ENCODE data around the gene RNU5D-1. TPM values are rescaled to one million over a fixed set of nuclear protein-coding genes. Genes with fewer than 3 reads are reported as not detected.
"Not testable (repeated sequence)": the region's sequence is repeated elsewhere in the genome, so short reads cannot be mapped to it uniquely, and the experiment has no call there.

RNU5D-1 gene
- polyA plus RNA-seq (2013, experiment 1 of 2): 2,527 TPM
- polyA plus RNA-seq (2013, experiment 2 of 2): 4,680 TPM

DNA sequence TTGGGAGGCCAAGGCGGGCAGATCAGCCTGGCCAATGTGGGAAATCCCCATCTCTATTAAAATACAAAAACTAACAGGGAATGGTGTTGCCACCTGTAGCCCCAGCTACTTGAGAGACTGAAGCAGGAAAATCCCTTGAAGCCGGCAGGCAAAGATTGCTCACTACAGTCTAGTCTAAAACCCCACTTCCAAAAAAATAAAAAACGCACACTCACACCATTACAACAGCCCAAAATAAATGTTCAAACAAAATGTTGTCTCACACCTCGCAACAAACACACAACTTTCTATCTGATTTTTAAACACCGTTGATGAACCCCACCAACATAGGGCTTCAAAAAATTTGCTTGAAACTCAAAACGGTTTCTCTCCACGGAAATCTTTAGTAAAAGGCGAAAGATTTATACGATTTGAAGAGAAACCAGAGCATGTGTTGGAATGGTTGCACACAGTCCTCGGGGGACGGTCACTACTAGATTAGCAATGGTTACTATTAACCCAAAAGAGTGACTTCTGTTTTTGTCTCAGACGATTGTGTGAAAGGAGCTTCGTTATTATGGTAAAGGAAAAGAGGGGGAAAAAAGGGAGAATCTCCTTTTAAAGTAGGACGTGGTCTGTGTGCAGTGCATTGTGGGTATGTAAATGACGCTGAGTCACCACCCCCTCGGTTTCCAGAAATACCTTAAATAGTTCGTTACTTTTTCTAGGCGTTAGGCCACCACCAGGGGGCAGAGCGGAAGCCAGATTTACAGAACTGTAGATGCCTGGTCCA is at the start of gene RNU5D-1:
Gene RNU5D-1 (minus strand): TSS at position 430 of the 772 bp plus-strand sequence.
- Histone ChIP-seq H3K4me1 (ENCODE audit: control insufficient read depth, insufficient read depth, low read length, poor library complexity, severe bottlenecking) (no peaks in the 10 kb centered on the region), H3K27ac (ENCODE audit: low read depth, low read length, severe bottlenecking) (peak within 1 kb of the TSS; percentile 97), H3K4me3 (ENCODE audit: extremely low read depth, insufficient read depth, low read length, poor library complexity, severe bottlenecking) (no peak within 1 kb of the TSS), H3K9me3 (ENCODE audit: control insufficient read depth, low read length) (no peaks in the 10 kb centered on the region), H3K36me3 (ENCODE audit: control insufficient read depth, insufficient read depth, low read length) (no peaks in the 10 kb centered on the region)
- 21 to 29% methylated on average over 10 to 14 of the region's 19 CpGs for WGBS, 2 experiments (ENCODE audit: insufficient coverage in 2 of 2)

DNA sequence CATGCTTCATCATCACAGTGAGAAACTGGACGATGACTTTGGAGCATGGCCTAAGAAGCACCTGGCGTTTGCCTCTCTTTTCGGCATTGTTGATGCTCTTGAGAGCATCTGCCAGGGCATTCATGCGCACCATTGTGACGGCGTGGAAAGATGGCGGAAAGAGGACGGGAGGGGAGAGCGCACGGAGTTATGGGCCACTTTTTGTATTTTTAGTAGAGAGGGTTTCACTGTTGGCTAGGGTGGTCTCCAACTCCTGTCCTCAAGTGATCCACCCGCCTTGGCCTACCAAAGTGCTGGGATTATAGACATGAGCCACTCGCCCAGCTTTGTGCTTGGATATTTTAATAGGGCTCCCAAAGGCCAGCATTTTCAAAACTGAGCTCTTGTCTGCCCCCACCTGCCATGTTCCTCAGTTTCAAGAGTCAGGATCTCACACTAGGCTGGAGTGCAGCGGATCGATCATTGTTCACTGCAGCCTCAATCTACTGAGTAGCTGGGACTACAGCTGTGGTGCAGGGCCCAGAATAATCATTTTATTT is 49.7 kb upstream of the RNU5D-1 start:
- no peaks in the 10 kb centered on the region for H3K9me3 ChIP-seq (ENCODE audit: control insufficient read depth, low read length)
- WGBS, 2 experiments (ENCODE audit: insufficient coverage in 2 of 2): 97 to 98% methylated on average over 12 to 14 of the region's 14 CpGs
- peaks cover 22% of the 10 kb centered on the region for H3K4me1 ChIP-seq (ENCODE audit: control insufficient read depth, insufficient read depth, low read length, poor library complexity, severe bottlenecking)
- H3K27ac ChIP-seq (ENCODE audit: low read depth, low read length, severe bottlenecking): no peak overlapping the region
- H3K36me3 ChIP-seq (ENCODE audit: control insufficient read depth, insufficient read depth, low read length): peaks cover 60% of the 10 kb centered on the region
- H3K4me3 ChIP-seq (ENCODE audit: extremely low read depth, insufficient read depth, low read length, poor library complexity, severe bottlenecking): no peak overlapping the region

DNA sequence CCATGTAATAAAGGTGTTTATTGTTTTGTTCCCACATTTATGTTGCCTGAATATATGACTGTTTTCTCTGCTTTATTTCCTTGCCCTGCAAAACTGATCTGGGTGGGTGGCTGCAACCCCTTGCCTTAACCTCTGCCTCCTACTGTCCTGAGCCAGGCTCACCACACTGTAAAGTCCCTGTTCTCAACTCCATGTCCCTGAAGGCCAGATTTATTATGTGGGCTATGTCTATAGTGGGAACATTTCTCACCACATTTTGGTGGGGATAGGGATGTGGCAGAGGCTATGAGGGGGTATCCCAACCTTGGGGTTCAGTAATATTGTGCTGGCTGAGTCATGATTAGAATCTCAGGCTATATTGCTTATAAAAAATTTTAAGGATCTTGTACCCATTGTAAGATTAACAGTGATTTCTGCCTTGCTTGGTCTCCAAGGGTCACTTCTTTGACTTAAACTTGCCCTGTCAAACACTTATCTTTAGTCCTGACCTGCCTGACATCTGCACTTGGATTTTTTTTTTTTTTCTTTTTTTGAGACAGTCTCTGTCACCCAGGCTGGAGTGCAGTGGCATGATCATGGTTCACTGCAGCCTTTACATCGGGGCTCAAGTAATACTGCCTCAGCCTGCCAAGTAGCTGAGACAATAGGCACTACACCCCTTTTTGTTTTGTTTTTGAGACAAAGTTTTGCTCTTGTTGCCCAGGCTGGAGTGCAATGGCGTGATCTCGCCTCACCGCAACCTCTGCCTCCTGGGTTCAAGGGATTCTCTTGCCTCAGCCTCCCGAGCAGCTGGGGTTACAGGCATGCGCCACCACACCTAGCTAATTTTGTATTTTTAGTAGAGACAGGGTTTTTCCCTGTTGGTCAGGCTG is 48.0 kb upstream of the RNU5D-1 start:
- H3K27ac ChIP-seq (ENCODE audit: low read depth, low read length, severe bottlenecking): no peak overlapping the region
- WGBS, 2 experiments (ENCODE audit: insufficient coverage in 2 of 2): 92 to 96% methylated on average over 6 of the region's 6 CpGs
- peaks cover 60% of the 10 kb centered on the region for H3K36me3 ChIP-seq (ENCODE audit: control insufficient read depth, insufficient read depth, low read length)
- H3K9me3 ChIP-seq (ENCODE audit: control insufficient read depth, low read length): no peaks in the 10 kb centered on the region
- H3K4me3 ChIP-seq (ENCODE audit: extremely low read depth, insufficient read depth, low read length, poor library complexity, severe bottlenecking): no peak overlapping the region
- H3K4me1 ChIP-seq (ENCODE audit: control insufficient read depth, insufficient read depth, low read length, poor library complexity, severe bottlenecking): peaks cover 19% of the 10 kb centered on the region

DNA sequence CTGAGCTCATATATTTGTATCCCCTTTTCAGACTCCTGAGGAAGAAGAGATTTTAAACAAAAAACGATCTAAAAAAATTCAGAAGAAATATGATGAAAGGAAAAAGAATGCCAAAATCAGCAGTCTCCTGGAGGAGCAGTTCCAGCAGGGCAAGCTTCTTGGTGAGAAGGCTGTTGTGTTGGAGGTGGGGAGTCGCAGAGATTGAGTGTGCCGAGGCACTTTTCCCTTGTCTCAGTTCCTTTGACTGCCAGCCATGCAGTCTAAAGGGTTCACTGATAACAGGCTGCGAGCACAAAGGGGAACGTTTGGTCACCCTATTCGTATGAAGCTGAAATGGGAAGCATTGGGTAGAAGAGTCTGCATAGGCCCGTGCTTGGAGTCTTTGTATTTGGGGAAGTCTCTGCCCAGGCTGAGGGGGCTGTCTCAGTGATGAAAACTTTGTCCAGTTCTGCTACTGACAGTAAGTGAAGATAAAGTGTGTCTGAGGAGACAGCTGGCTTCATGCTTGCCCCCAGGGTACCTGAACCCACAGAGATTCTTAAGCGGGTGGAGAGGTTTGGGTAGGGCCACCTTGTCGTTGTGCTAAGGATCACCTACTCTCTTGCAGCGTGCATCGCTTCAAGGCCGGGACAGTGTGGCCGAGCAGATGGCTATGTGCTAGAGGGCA is 47.1 kb upstream of the RNU5D-1 start:
- Histone ChIP-seq H3K4me1 (ENCODE audit: control insufficient read depth, insufficient read depth, low read length, poor library complexity, severe bottlenecking) (peaks cover 14% of the 10 kb centered on the region), H3K9me3 (ENCODE audit: control insufficient read depth, low read length) (no peaks in the 10 kb centered on the region), H3K27ac (ENCODE audit: low read depth, low read length, severe bottlenecking) (peak overlapping the region; percentile 23), H3K4me3 (ENCODE audit: extremely low read depth, insufficient read depth, low read length, poor library complexity, severe bottlenecking) (peak overlapping the region; percentile 1), H3K36me3 (ENCODE audit: control insufficient read depth, insufficient read depth, low read length) (peaks cover 60% of the 10 kb centered on the region)
- 94 to 98% methylated on average over 11 to 13 of the region's 13 CpGs for WGBS, 2 experiments (ENCODE audit: insufficient coverage in 2 of 2)

DNA sequence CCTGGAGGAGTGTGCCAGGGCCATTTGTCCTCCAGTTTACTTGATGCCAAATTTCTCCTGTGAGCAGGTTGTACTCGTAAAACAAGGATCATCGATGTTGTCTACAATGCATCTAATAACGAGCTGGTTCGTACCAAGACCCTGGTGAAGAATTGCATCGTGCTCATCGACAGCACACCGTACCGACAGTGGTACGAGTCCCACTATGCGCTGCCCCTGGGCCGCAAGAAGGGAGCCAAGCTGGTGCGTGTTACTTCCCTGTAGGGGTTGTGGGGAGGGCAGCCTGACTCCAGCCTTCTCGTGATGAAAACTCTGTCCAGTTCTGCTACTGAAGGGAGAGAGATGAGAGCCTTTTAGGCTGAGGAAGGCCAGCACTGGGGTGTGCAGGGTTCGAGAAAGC is 46.6 kb upstream of the RNU5D-1 start:
- Histone ChIP-seq H3K9me3 (ENCODE audit: control insufficient read depth, low read length) (no peaks in the 10 kb centered on the region), H3K27ac (ENCODE audit: low read depth, low read length, severe bottlenecking) (peak overlapping the region; percentile 23), H3K36me3 (ENCODE audit: control insufficient read depth, insufficient read depth, low read length) (peaks cover 60% of the 10 kb centered on the region), H3K4me1 (ENCODE audit: control insufficient read depth, insufficient read depth, low read length, poor library complexity, severe bottlenecking) (peaks cover 14% of the 10 kb centered on the region), H3K4me3 (ENCODE audit: extremely low read depth, insufficient read depth, low read length, poor library complexity, severe bottlenecking) (peak overlapping the region; percentile 94)
- 96% methylated on average over 13 of the region's 14 CpGs for WGBS, 2 experiments (ENCODE audit: insufficient coverage in 2 of 2)

DNA sequence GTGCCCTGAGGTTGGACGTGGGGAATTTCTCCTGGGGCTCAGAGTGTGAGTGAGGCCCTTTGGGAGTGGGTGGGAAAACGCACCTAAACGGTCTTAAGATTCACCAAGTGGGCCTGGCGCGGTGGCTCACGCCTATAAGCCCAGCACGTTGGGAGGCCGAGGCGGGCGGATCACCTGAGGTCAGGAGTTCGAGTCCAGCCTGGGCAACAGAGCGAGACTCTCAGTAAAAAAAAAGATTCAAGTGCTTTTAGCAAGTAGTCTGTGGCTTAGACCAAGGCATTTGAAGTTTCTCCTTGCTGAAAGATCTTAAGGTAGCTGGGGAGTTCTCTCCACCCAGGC is 45.7 kb upstream of the RNU5D-1 start:
- Histone ChIP-seq H3K9me3 (ENCODE audit: control insufficient read depth, low read length) (no peaks in the 10 kb centered on the region), H3K27ac (ENCODE audit: low read depth, low read length, severe bottlenecking) (peak overlapping the region; percentile 59), H3K4me3 (ENCODE audit: extremely low read depth, insufficient read depth, low read length, poor library complexity, severe bottlenecking) (peak overlapping the region; percentile 94), H3K4me1 (ENCODE audit: control insufficient read depth, insufficient read depth, low read length, poor library complexity, severe bottlenecking) (peaks cover 14% of the 10 kb centered on the region), H3K36me3 (ENCODE audit: control insufficient read depth, insufficient read depth, low read length) (peaks cover 57% of the 10 kb centered on the region)
- WGBS, 2 experiments (ENCODE audit: insufficient coverage in 2 of 2): 46 to 49% methylated on average over 11 of the region's 12 CpGs

DNA sequence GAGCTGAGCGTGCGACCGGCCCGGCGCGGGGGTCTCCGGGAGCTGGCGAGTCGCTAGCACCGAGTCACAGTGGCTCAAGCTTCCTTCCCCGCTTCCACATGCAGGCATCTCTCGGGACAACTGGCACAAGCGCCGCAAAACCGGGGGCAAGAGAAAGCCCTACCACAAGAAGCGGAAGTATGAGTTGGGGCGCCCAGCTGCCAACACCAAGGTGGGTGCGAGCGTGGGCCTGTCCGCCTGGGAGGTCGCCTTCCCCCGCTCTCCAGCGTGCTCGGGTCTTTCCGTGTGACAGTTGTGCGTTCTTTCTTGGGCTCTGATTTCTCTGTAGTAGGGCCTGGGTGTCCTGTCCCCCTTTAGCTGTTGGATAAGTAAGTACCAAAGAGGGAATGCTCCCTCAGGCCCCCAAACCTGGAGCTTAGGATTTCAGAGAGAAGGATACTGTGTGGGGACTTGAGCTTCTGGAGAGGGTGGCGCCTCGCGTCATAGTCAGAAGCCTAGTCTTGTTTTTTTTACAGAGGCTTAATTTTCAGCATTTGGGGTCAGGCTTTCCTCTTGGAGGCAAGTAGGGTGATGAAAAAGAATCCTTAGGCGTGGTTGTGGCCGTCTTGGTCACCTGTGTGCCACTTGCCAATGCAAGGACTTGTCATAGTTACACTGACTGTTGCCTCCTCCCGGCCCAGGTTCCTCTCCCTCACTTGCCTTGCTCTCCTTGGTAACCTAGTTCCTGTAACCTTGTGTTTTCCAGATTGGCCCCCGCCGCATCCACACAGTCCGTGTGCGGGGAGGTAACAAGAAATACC is 45.2 kb upstream of the RNU5D-1 start:
- 2 to 3% methylated on average over 23 to 31 of the region's 36 CpGs for WGBS, 2 experiments (ENCODE audit: insufficient coverage in 2 of 2)
- H3K27ac ChIP-seq (ENCODE audit: low read depth, low read length, severe bottlenecking): peak overlapping the region; percentile 97
- peaks cover 52% of the 10 kb centered on the region for H3K36me3 ChIP-seq (ENCODE audit: control insufficient read depth, insufficient read depth, low read length)
- H3K9me3 ChIP-seq (ENCODE audit: control insufficient read depth, low read length): no peaks in the 10 kb centered on the region
- peaks cover 14% of the 10 kb centered on the region for H3K4me1 ChIP-seq (ENCODE audit: control insufficient read depth, insufficient read depth, low read length, poor library complexity, severe bottlenecking)
- H3K4me3 ChIP-seq (ENCODE audit: extremely low read depth, insufficient read depth, low read length, poor library complexity, severe bottlenecking): peak overlapping the region; percentile 94

DNA sequence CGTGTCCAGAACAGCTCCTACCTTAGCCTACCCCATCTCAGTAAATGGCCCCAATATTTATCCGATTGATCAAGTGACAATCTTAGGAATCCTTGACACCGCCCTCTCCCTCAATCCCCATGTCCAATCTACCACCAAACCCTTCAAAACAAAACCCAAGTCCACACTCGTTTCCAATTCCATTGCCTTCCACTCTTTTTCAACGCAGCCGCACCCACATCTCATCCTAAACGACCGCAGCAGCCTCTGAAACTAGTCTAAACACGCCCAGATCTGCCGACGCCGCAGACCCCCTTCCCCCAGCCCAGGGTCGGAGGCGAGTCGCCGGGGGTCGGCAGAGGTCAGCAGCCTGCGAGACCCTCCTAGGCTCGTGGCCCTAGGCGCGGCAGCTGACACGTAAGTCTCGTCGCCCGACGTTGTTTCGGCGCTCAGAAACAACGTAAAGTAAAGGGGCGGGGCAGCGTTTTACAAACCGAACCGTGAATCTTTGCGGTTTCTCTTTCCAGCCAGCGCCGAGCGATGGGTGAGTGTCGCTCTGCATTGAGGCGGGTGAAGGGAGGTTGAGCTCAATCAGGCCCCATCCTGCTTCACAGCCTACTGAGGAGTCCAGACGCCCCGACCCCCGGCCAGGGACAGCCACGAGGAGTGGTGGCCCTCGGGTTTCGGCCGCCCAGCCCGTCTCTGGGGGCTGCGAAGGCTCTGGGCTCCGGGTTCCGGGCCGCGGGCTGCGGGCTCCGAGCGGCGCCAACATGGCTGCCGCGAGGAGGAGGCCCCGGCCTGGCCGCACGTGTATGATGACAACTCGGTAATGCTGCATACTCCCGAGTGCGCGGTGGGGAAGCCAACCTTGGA is 44.3 kb upstream of the RNU5D-1 start, which contains the start of gene RPS8:
Gene RPS8 (plus strand): TSS at position 463 of the 852 bp plus-strand sequence. CDS start 57 bp downstream, at position 520.
- Histone ChIP-seq H3K9me3 (ENCODE audit: control insufficient read depth, low read length) (no peaks in the 10 kb centered on the region), H3K4me3 (ENCODE audit: extremely low read depth, insufficient read depth, low read length, poor library complexity, severe bottlenecking) (peak within 1 kb of the TSS; percentile 94), H3K27ac (ENCODE audit: low read depth, low read length, severe bottlenecking) (peak within 1 kb of the TSS; percentile 97), H3K4me1 (ENCODE audit: control insufficient read depth, insufficient read depth, low read length, poor library complexity, severe bottlenecking) (peaks cover 14% of the 10 kb centered on the region), H3K36me3 (ENCODE audit: control insufficient read depth, insufficient read depth, low read length) (peaks cover 44% of the 10 kb centered on the region)
- WGBS, 2 experiments (ENCODE audit: insufficient coverage in 2 of 2): 1% methylated on average over 64 of the region's 65 CpGs

DNA sequence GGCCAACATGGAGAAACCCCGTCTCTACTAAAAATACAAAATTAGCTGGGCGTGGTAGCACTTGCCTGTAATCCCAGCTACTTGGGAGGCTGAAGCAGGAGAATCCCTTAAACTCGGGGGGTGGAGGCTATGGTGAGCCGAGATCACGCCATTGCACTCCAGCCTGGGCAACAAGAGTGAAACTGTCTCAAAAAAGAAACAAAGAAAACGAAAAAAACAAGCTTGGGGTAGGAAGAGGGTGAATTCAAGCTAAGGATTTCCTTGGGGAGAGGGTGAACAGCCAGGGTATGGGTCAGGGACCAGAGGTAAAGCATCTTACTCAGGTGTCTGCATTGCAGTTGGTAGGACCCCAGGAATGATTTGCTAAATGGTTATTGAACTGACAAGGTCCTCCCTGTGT is 35.5 kb upstream of the RNU5D-1 start:
- 91 to 97% methylated on average over 5 of the region's 6 CpGs for WGBS, 2 experiments (ENCODE audit: insufficient coverage in 2 of 2)

More for the DNA sequence above, 35.5 kb upstream of the RNU5D-1 start:
- not testable (repeated sequence) for H3K4me3 ChIP-seq (ENCODE audit: extremely low read depth, insufficient read depth, low read length, poor library complexity, severe bottlenecking); H3K9me3 ChIP-seq (ENCODE audit: control insufficient read depth, low read length); H3K27ac ChIP-seq (ENCODE audit: low read depth, low read length, severe bottlenecking); H3K4me1 ChIP-seq (ENCODE audit: control insufficient read depth, insufficient read depth, low read length, poor library complexity, severe bottlenecking)
- peaks cover 70% of the 10 kb centered on the region for H3K36me3 ChIP-seq (ENCODE audit: control insufficient read depth, insufficient read depth, low read length)

Data from mesodermal cell (in vitro differentiated cells).